IMR-90 (cell line): ENCODE data around the gene GJC2. TPM values are rescaled to one million over a fixed set of nuclear protein-coding genes. Genes with fewer than 3 reads are reported as not detected.

ENCODE experiments used
- ATAC-seq: fragments of 200-7000 bp; cut with Tn5 transposase; 2 replicates; pipeline ENCODE4 v1.9.1; 2020; ENCODE audit warnings: low read depth, mild to moderate bottlenecking, moderate library complexity
- BruUV-seq: library from RNA; stranded (reverse); fragments of 400-500 nt; replicated peaks from 2 replicates; lab custom pipeline; 2021; lab: Mats Ljungman, UMichigan
- CTCF ChIA-PET: fragments of 300-600 bp; formaldehyde crosslinking; extraction: SDS; loops from one replicate; lab custom pipeline; 2021; ENCODE audit warnings: antibody characterized with exemption; lab: Yijun Ruan, JAX
- POLR2A ChIA-PET: fragments of 300-600 bp; sonication (Branson Sonifier 250); formaldehyde crosslinking; loops from one replicate; lab custom pipeline; 2022; ENCODE audit warnings: antibody characterized with exemption; ENCODE audit not compliant: unreplicated experiment; lab: Charles Lee
- DNase-seq: peaks from one replicate; pipeline ENCODE4 v3.0.0; 2013
- H2AFZ ChIP-seq: replicated peaks from 2 replicates; pipeline ENCODE3; 2013; ENCODE audit warnings: low read length, mild to moderate bottlenecking; ENCODE audit not compliant: poor library complexity
- H2AK5ac ChIP-seq: 2 replicates; pipeline ENCODE4 v1.6.1; 2013; ENCODE audit warnings: low read depth, low read length, inconsistent platforms
- H2AK9ac ChIP-seq: replicated peaks from 2 replicates; pipeline ENCODE3; 2013; ENCODE audit warnings: mild to moderate bottlenecking, low read depth, low read length, moderate library complexity; ENCODE audit not compliant: poor library complexity
- H2BK120ac ChIP-seq: 2 replicates; pipeline ENCODE4 v1.6.1; 2013; ENCODE audit warnings: low read depth, low read length, inconsistent platforms
- H2BK15ac ChIP-seq: 3 replicates; pipeline ENCODE4 v1.6.1; 2013; ENCODE audit warnings: low read depth, low read length, inconsistent platforms
- H2BK20ac ChIP-seq: 2 replicates; pipeline ENCODE4 v1.6.1; 2013; ENCODE audit warnings: low read depth, mild to moderate bottlenecking, inconsistent platforms, low read length, moderate library complexity
- H2BK5ac ChIP-seq: 2 replicates; pipeline ENCODE4 v1.6.1; 2013; ENCODE audit warnings: mild to moderate bottlenecking, low read depth, low read length, inconsistent platforms; ENCODE audit not compliant: poor library complexity, severe bottlenecking
- H3K14ac ChIP-seq: replicated peaks from 2 replicates; pipeline ENCODE4 v1.6.1; 2013; ENCODE audit warnings: low read depth, low read length, inconsistent platforms
- H3K18ac ChIP-seq: 2 replicates; pipeline ENCODE4 v1.6.1; 2013; ENCODE audit warnings: low read depth, low read length, control low read depth
- H3K23ac ChIP-seq: 2 replicates; pipeline ENCODE4 v1.6.1; 2013; ENCODE audit warnings: low read depth, low read length, inconsistent platforms
- H3K27ac ChIP-seq: 2 replicates; pipeline ENCODE4 v1.5.1; 2013; ENCODE audit warnings: mild to moderate bottlenecking, control low read depth, low read length; ENCODE audit not compliant: insufficient read depth
- H3K27me3 ChIP-seq: 2 replicates; pipeline ENCODE4 v1.6.1; 2013; ENCODE audit warnings: low read length; ENCODE audit not compliant: control insufficient read depth, insufficient read depth
- H3K36me3 ChIP-seq: 2 replicates; pipeline ENCODE4 v1.6.1; 2013; ENCODE audit warnings: low read length, mixed read lengths; ENCODE audit not compliant: control insufficient read depth, insufficient read depth
- H3K4ac ChIP-seq: 2 replicates; pipeline ENCODE4 v1.6.1; 2013; ENCODE audit warnings: low read depth, low read length, inconsistent platforms
- H3K4me1 ChIP-seq: 2 replicates; pipeline ENCODE4 v1.6.1; 2013; ENCODE audit warnings: low read length, mixed read lengths; ENCODE audit not compliant: control insufficient read depth, insufficient read depth
- H3K4me2 ChIP-seq: 2 replicates; pipeline ENCODE4 v1.6.1; 2013; ENCODE audit warnings: low read depth, mild to moderate bottlenecking, control low read depth, low read length, moderate library complexity
- H3K4me3 ChIP-seq: 2 replicates; pipeline ENCODE4 v1.5.1; 2013; ENCODE audit warnings: low read depth, mild to moderate bottlenecking, control low read depth, low read length, moderate library complexity; ENCODE audit not compliant: insufficient read depth
- H3K56ac ChIP-seq: 2 replicates; pipeline ENCODE4 v1.6.1; 2013; ENCODE audit warnings: low read length, inconsistent platforms; ENCODE audit not compliant: insufficient read depth; ENCODE audit errors: extremely low read depth
- H3K79me1 ChIP-seq, 2 experiments: 2 replicates each; pipeline ENCODE4 v1.6.1; 2013; ENCODE audit warnings: low read length in 2 of 2, inconsistent platforms in 1 of 2, low read depth in 1 of 2
- H3K9ac ChIP-seq: 2 replicates; pipeline ENCODE4 v1.6.1; 2013; ENCODE audit warnings: low read depth, low read length, control low read depth
- H3K9me1 ChIP-seq: 2 replicates; pipeline ENCODE4 v1.6.1; 2013; ENCODE audit warnings: low read length, inconsistent platforms; ENCODE audit not compliant: insufficient read depth
- H3K9me3 ChIP-seq: 2 replicates; pipeline ENCODE4 v1.6.1; 2013; ENCODE audit warnings: low read length; ENCODE audit not compliant: control insufficient read depth, insufficient read depth
- H4K20me1 ChIP-seq: 2 replicates; pipeline ENCODE4 v1.6.1; 2013; ENCODE audit warnings: low read length, inconsistent platforms; ENCODE audit not compliant: insufficient read depth
- H4K5ac ChIP-seq: 2 replicates; pipeline ENCODE4 v1.6.1; 2013; ENCODE audit warnings: mild to moderate bottlenecking, low read depth, low read length, control low read depth
- H4K8ac ChIP-seq, 2 experiments: 2 replicates each; pipeline ENCODE4 v1.6.1; 2013; ENCODE audit warnings: low read depth in 2 of 2, low read length in 2 of 2, control low read depth in 1 of 2, inconsistent platforms in 1 of 2
- H4K91ac ChIP-seq: 2 replicates; pipeline ENCODE4 v1.6.1; 2013; ENCODE audit warnings: low read depth, low read length, inconsistent platforms; ENCODE audit not compliant: insufficient read depth
- BHLHE40 ChIP-seq: fragments of 150-350 bp; IDR thresholded peaks from 2 replicates; pipeline ENCODE4 v1.6.1; 2016; ENCODE audit warnings: mild to moderate bottlenecking, low read depth, low read length
- CEBPB ChIP-seq: IDR thresholded peaks from 2 replicates; pipeline ENCODE4 v1.6.1; 2012; ENCODE audit warnings: low read depth, low read length, improper control_type of control experiment
- CTCF ChIP-seq: conservative IDR thresholded peaks from 2 replicates; pipeline ENCODE4 v1.5.1; 2012; ENCODE audit warnings: mild to moderate bottlenecking, low read depth, low read length, improper control_type of control experiment
- FOS ChIP-seq: fragments of 150-350 bp; IDR thresholded peaks from 2 replicates; pipeline ENCODE4 v1.6.1; 2016; ENCODE audit warnings: low read depth, low read length
- MAFK ChIP-seq: IDR thresholded peaks from 2 replicates; pipeline ENCODE4 v1.6.1; 2012; ENCODE audit warnings: low read depth, low read length, improper control_type of control experiment
- MAZ ChIP-seq: IDR thresholded peaks from 2 replicates; pipeline ENCODE4 v1.6.1; 2012; ENCODE audit warnings: low read depth, mild to moderate bottlenecking, low read length, improper control_type of control experiment, moderate library complexity, borderline replicate concordance
- POLR2A ChIP-seq: IDR thresholded peaks from 2 replicates; pipeline ENCODE4 v1.6.1; 2012; ENCODE audit warnings: mild to moderate bottlenecking, low read depth, low read length
- RCOR1 ChIP-seq: IDR thresholded peaks from 2 replicates; pipeline ENCODE4 v1.6.1; 2012; ENCODE audit warnings: mild to moderate bottlenecking, low read length, improper control_type of control experiment; ENCODE audit not compliant: insufficient replicate concordance
- RFX5 ChIP-seq: IDR thresholded peaks from 2 replicates; pipeline ENCODE4 v1.8.0; 2012; ENCODE audit warnings: low read depth, mild to moderate bottlenecking, low read length, moderate library complexity
- WGBS, 2 experiments: methylation state at CpG; one replicate each; pipeline versions ENCODE4 v1.1.5 to v1.1.7; 2013; ENCODE audit warnings: missing lambda C conversion rate in 2 of 2; ENCODE audit not compliant: insufficient read length in 1 of 2; ENCODE audit errors: extremely low coverage in 2 of 2; 5-methylcytosine and 5-hydroxymethylcytosine counted together
- dilution Hi-C: fragments of 300-500 bp; cut with HindIII; formaldehyde crosslinking; loops from one replicate; pipeline ENCODE4 v1.14.3; 2018; ENCODE audit warnings: low sequenced_read_pairs; ENCODE audit not compliant: unreplicated experiment
- in situ Hi-C: fragments of 300-500 bp; cut with MboI; formaldehyde crosslinking; loops from 3 replicates; pipeline ENCODE4 v1.14.3; 2019; ENCODE audit warnings: low sequenced_read_pairs, inconsistent platforms, mixed read lengths
- intact Hi-C: fragments of 100-400 bp; cut with micrococcal nuclease; formaldehyde crosslinking; loops from 2 replicates; pipeline ENCODE4 v1.10.0; 2022
- polyA plus RNA-seq, 3 experiments: library from polyadenylated mRNA; depleted of rRNA; stranded (reverse); fragments of >200 nt; gene quantifications; 2 replicates each; pipeline ENCODE4 v1.2.3, GENCODE V29; 2012; ENCODE audit warnings: low replicate concordance in 1 of 3
- total RNA-seq: library from RNA; depleted of rRNA; stranded (reverse); fragments of >200 nt; gene quantifications from 2 replicates; pipeline ENCODE4 v1.2.3, GENCODE V29; 2012

The GJC2 gene
- total and polyA plus RNA-seq, 2 of the 4 experiments (the other 2 are of a cell fraction): 1.1 to 1.7 TPM

- BruUV-seq: no TSS peak
- peak within 1 kb of the TSS; percentile 87 for H3K27ac ChIP-seq
- CTCF ChIA-PET: no interaction called here
- intact Hi-C loops: loop anchor here (1.0 to 10.0 kb wide), 3 partner anchors 10 to 135 kb away; partner anchors contain the start of gene C1orf35
- H3K9me3 ChIP-seq: no peaks in the 10 kb centered on the region
- in situ Hi-C loops: loop anchor here (10.0 kb wide), 1 partner anchor 365 kb away; no protein-coding TSS in a partner anchor
- H3K14ac ChIP-seq: peak within 1 kb of the TSS; percentile 96
- peak within 1 kb of the TSS; percentile 68 for H2BK120ac ChIP-seq
- peak within 1 kb of the TSS; percentile 13; the same call in 1 of the 3 replicates for H2BK15ac ChIP-seq
- peak within 1 kb of the TSS; percentile 93 for H2AFZ ChIP-seq
- peak within 1 kb of the TSS; percentile 93 for H3K4me2 ChIP-seq
- H4K8ac ChIP-seq: peak within 1 kb of the TSS; percentile 98
- peaks cover 24% of the 10 kb centered on the region for H3K9me1 ChIP-seq
- ATAC-seq (peak; percentile 95), DNase-seq (peak; percentile 99)
- H3K4me1 ChIP-seq: peaks cover 19% of the 10 kb centered on the region
- H3K79me1 ChIP-seq: peaks cover 0 to 42% of the 10 kb centered on the region in 2 experiments; a peak in 2 of 4 replicates
- WGBS, 2 experiments: 0% methylated on average over 44 of the region's 95 CpGs; no CpG with 5 or more reads in 1 of the 2 experiments
- peak within 1 kb of the TSS; percentile 84 for H3K4me3 ChIP-seq
- peak within 1 kb of the TSS; percentile 79 for H2BK5ac ChIP-seq
- peaks cover 4% of the 10 kb centered on the region for H3K27me3 ChIP-seq
- dilution Hi-C loops: no loop called here
- peak within 1 kb of the TSS; percentile 80; the same call in 1 of the 2 replicates for H3K56ac ChIP-seq
- TF ChIP-seq FOS: peak; percentile 14; the same call in 1 of the 2 replicates
- no peak for TF ChIP-seq RCOR1
- TF ChIP-seq BHLHE40: 0 out of 2 replicates have a peak, but pooled peaks have one; percentile 2
- TF ChIP-seq CEBPB: no peak
- TF ChIP-seq MAFK: 0 out of 2 replicates have a peak, but pooled peaks have one; percentile 1
- TF ChIP-seq MAZ: peak; percentile 84; the same call in 1 of the 2 replicates
- peak; percentile 97 for TF ChIP-seq POLR2A
- TF ChIP-seq RFX5: no peak; the same call in 1 of the 2 replicates
- TF ChIP-seq CTCF: 0 out of 2 replicates have a peak, but pooled peaks have one; percentile 24
- peak within 1 kb of the TSS; percentile 89 for H2AK5ac ChIP-seq
- peak within 1 kb of the TSS; percentile 93 for H3K23ac ChIP-seq
- peaks cover 46% of the 10 kb centered on the region for H4K20me1 ChIP-seq
- peak within 1 kb of the TSS; percentile 39; the same call in 1 of the 2 replicates for H3K18ac ChIP-seq
- POLR2A ChIA-PET: no interaction called here
- H3K9ac ChIP-seq: peak within 1 kb of the TSS; percentile 91
- H3K36me3 ChIP-seq: peaks cover 5% of the 10 kb centered on the region
- peak within 1 kb of the TSS; percentile 71 for H4K5ac ChIP-seq
- H3K4ac ChIP-seq: peak within 1 kb of the TSS; percentile 91
- peak within 1 kb of the TSS; percentile 97 for H2AK9ac ChIP-seq
- H4K91ac ChIP-seq: peak within 1 kb of the TSS; percentile 91
- no peak within 1 kb of the TSS for H2BK20ac ChIP-seq
Measured at GRCh38 chr1:228139931-228140723, 9.6 kb upstream of the GJC2 start, which contains the start of gene GUK1. Gene GUK1 (plus strand): TSS chr1:228140279. CDS start chr1:228140303, 24 bp downstream.
